HG03103 (cell line): ENCODE results near the gene CD38.
"Not testable (repeated sequence)": the region's sequence is repeated elsewhere in the genome, so short reads cannot be mapped to it uniquely, and the experiment has no call there.

ENCODE experiments used
- ATAC-seq: cut with Tn5 transposase; IDR thresholded peaks from one replicate; pipeline ENCODE4 v1.9.1; 2021; ENCODE audit warnings: low read depth; ENCODE audit not compliant: unreplicated experiment

CD38 gene

DNA sequence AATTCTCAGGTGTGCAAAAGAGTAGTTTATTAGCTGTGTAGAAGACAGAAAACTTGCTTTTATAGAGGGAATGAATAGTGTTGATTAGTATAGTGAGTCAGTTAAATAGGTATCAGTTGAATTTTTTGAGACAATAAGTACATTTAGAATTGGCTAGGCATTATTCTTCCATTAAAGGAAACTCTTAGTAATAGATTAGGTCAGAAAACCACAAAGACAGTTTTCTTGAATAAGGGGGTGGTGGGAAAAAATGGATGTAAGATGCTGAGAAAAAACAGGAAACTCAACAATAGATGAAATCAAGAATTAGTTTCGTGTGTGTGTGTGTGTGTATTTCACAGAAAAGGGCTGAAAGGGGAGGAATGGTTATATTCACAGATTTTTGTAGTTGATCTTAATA is 16.8 kb downstream of the CD38 start:
- no peak for ATAC-seq

DNA sequence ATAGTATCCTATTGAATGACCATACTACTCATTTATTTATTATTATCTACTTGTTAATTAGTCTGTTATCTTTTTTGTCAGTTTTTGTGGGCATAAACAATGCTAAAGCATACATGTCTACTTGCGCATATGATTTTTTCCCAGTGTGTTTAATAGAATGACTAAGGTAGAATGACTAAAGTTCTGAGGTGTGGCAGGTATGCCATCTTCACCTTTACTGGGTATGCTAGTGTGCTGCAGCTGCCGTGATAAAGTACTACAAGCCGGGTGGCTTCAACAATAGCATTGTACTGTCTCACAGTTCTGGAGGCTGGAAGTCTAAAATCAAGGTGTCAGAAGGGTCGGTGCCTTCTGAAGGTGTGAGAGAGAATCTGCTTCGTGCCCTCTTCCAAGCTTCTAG is 19.2 kb downstream of the CD38 start:
- no peak for ATAC-seq

DNA sequence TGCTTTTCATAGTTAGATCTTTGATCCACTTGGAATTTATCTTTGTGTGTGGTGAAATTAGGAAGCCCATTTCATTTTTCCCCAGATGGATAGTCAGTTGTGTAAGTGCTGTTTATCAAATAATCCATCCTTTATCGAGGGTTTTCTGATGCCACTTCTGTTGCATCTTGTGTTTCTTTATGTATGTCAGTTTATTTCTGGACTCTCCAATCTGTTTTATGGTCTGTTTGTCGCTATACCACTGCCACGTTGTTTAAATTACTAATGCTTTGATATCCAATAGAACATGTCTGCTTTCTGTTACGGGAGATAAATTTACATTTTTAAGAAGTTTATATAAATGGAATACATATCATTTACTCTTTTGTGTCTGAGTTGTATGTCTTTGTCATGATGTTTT is 21.0 kb downstream of the CD38 start:
- ATAC-seq, result no peak

DNA sequence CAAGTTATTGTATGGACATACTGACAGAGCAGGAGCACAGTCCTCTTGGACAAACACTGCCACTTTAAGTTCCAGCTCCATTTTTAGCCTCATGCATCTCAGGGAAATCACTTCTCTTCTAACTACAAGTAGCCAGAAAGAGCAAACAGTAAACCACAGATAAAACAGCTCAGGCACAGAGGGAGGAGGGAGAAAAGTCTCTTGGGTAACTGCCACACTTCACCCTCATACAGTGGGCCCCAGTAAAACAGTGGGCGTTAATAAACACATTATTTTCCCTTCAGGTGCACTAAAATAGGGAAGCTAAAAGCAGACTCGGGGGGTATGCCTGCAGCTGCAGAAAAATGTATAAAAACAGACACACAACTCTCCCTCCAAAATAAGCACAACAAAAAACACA is 21.6 kb downstream of the CD38 start:
- no peak for ATAC-seq

DNA sequence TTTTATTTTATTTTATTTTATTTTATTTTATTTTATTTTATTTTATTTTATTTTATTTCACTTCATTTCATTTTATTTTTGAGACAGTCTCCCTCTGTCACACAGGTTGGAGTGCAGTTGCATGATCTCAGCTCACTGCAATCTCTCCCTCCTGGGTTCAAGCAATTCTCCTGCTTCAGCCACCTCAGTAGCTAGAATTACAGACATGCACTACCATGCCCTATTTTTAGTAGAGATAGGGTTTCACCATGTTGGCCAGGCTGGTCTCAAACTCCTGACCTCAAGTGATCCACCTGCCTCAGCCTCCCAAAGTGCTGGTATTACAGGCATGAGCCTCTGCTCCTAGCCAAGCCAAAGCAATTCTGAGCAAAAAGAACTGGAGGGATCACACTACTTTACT is 24.4 kb downstream of the CD38 start:
- ATAC-seq, result not testable (repeated sequence)

DNA sequence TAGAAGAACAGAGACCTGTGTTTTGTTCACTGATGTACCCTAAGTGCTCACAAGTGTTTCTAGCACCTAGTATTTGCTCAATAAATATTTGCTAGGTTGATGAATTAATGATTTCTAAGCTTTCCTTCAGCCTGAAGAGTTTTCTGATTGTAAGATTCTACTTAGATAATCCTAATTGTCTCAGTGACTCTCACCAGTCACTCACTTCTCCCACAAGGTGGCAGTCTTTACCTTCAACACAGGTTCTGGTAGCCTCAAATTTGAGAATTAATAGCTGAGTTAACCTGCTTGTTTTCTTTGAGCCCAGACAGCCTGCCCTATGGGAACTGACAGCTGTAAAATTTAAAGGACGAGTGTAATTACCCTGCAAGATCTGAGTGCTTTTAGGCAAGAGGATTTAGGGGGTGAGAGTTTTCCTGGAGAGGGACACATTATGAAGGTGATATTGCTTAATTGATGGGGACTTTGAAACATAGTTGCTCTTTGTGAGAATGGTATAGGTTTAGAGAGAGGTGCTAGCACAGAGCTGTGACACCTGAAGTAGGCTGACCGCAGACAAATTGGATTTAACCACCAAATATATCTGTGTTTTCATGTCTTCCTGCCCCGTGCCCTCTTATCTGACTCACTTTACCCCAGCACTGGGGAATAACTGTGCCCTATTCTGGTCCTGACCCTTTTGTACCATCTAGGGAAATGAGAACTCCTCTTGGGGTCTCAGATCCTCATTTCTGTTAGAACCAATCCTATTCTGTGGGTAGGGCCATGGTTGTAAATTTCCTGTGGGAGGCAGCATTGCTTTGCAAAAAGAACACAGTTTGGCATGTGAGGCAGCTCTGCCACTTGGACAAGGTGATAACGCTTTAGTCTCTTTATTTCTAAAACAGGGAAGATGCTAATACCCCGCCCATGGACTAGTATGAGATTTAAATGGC is 27.7 kb downstream of the CD38 start:
- peak; percentile 35 for ATAC-seq

DNA sequence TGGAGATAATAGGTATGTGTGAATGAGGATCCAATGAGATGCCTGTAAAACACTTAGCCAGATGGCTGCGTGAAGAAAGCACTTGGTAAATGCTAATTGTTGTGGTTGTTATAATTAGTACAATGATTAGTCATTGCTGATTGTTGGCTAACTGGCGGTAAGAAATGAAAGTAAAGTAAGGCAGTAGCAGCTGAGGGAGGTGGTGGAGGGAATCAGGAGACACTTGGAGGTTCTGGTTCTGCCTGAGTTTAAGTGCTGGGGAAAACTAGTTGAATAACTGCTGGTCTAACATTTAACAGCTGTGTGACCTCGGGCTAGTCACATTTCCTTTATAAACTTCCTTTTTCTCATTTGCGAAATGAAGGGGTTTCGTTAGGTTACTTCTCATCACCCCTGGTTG is 30.9 kb downstream of the CD38 start:
- peak; percentile 51 for ATAC-seq

DNA sequence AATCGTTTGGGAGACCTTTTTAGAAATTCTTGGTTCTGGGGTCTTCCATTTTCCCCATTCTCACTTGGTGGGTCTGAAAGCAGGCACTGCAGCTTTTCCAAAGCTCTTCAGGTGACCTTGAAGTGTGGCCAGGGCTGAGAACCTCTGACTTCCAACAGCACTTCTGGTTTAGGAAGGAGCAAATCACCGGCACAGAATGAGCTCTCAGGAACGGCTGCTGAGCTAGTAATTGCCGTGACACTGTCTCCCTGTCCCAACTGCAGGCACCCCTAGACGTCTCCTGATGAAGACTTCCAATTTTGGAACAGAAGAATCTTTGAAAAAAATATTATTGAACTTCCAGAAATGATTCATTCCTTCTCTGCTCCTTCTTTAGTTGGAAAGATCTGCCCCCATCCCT is 31.3 kb downstream of the CD38 start:
- no peak for ATAC-seq

DNA sequence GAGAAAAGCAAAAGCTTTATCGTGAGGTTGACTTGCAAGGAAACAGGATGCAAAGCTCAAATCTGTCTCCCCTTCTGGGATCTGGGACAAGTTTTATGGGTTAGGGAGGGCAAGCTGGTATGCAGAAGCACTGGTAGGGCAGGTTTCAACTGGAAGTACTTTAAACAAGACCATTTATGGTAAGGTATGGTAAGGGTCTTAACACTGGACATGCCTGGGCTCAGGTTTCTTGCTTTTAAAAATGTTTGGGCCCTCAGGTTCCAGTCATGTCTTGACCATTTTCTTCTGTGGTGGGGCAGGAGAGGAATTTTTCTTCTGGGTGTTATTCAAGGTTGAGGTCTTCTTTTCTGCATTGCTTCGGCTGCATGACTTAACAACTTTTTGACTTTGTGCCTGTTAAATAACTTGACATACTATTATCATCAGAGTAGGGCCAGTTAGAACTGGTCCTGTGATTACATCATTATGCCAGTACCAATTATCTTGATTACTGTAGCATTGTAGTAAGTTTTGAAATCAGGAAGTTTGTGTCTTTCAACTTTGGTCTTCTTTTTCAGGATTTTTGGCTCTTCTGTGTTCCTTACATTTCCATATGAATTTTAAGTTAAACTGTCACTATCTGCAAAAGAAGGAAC is 33.7 kb downstream of the CD38 start:
- no peak for ATAC-seq

DNA sequence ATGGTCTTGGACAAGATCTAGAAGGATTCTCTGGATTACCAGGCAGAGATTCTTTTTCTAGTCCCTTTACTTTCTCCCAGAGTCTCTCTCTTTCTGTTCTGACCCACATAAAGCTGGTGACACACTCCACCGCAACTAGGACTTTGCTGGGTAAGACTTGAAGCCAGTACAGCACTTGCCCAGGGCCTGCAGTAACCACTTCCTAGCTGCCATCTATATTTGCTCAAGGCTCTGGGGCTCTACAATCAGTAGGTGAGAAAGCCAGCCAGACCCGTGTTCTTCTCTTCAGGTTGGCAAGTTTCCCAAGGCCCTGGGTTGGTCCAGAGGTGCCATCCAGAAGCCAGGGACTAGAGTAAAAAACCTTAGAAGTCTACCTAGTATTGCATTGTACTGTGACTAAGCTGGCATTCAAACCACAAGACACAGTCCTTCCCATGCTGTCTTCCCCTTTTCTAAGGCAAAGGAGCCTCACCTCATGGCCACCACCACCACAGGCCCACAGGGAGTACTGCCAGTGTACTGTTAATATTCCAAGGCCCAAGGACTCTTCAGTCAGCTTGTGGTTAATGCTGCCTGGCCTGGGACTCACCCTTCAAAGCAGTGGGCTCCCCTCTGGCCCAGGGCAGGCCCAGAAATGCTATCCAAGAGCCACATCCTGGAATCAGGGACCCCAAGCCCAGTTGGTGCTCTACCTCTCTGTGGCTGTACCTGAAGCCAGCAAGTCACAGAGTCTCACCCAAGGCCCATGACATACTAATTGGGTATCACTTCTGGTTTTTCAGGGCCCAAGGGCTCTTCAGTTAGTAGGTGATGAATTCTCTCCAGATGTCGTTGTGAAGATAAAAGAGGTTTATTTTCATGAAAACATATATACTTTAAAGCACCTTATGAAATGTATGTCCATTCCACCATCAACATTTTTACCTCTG is 54.7 kb downstream of the CD38 start:
- no peak for ATAC-seq

DNA sequence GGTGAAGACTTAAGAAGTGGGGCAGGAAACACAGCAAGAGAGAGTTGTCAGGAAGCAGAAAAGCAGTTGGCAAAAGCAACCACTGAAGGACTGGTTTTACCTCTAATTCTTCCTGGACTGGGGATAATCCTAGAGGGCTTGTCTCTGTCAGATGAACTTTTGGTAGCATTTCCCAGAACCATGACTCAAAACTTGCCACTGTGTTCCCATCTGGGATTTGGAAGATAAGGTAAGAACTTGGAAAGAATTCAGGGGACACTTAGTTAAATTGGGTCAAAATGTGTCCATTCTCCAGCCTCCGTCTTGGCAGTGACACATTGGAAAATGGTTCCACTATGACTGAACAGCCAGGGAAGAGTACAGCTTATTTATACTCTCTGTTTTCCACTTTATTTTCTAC is 55.7 kb downstream of the CD38 start:
- no peak for ATAC-seq

DNA sequence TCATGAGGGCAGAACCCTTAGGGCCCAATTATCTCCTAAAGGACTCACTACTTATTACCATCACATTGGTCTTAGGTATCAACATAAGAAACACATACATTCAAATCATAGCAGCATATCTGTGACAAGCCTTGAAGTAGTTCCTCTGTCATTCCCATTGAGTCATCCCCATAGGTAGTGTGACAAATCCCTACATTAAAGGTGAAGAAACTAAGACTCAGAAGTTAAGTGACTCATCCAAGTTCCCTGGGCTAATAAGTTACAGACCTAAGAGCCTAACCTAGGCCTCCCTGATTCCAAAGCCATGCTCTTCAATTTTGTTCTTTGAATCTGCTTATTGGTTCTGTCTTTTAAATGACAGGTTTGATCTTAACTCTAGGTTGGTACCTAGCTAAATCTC is 58.2 kb downstream of the CD38 start:
- no peak for ATAC-seq

DNA sequence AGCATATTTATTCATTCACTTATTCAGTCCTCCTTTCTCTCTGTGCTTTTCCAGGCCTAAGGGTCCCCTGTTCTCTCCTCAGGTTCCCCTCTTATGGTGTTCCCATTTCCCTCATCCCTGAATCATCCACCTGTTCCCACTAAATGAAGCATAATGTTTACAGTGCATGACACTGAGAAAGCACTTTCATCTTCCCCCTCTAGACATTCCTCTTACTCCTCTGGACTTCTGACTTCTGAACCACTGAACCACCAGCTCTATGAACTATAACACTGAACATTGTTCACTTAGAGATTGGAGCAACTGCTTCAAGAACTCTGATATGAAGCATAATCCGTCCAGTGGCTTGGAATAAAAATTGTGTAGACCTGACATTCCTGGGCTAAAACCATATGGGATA is 59.5 kb downstream of the CD38 start:
- ATAC-seq, result no peak

DNA sequence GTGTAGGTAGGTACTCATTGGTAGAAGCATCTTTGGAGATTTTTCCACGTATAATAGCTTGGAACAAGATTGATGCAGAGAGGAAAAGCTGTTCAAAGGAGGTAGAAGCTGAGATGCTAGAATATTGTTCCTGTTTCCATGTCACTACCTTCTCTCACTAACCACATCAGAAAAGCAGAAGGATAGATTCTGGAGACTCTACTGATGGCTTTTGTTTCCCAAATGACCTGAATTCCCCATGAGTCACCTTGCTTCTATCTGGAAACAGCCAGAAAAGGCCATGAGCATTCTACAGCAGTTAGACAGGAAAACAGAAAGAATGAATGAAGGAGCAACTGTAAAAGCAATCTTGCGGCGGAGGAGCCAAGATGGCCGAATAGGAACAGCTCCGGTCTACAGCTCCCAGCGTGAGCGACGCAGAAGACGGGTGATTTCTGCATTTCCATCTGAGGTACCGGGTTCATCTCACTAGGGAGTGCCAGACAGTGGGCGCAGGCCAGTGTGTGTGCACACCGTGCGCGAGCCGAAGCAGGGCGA is 63.1 kb downstream of the CD38 start:
- not testable (repeated sequence) for ATAC-seq

DNA sequence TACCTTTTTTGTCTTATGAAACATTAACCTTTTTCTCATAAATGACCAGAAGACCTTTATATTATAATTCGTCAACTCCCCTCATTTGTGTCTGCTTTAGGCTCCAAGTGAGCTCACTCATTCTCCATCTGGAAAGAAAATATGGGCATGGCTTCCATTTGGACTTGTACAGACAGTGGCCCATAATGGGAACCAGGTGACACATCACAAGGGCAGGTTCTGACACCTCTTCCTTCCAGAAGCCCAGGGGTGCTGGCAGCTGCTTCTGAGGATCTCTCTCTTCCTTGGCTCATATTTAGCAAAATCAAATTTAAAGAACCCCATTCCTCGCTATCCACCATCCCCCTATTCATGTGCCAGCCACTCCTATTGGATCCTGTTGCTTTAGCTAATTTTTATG is 69.6 kb downstream of the CD38 start:
- ATAC-seq, result no peak

DNA sequence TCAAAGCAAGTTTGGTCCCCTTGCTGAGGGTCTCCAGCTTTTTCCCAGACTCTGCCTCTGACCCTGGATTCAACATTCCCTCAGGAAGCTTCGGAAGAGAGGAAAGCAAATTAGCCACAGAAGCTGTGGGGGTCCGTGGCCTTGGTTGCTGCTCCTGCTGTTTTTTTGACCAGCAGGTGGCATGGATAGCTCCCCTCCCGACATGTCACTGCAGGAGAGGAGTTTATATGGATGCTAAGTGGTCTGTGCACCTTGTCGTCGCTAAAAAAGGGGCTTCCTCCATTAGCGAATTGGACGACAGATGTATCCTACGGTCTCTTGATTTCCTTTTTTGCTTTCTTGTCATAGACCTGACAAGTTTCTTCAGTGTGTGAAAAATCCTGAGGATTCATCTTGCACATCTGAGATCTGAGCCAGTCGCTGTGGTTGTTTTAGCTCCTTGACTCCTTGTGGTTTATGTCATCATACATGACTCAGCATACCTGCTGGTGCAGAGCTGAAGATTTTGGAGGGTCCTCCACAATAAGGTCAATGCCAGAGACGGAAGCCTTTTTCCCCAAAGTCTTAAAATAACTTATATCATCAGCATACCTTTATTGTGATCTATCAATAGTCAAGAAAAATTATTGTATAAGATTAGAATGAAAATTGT is 70.2 kb downstream of the CD38 start:
- ATAC-seq, result no peak

DNA sequence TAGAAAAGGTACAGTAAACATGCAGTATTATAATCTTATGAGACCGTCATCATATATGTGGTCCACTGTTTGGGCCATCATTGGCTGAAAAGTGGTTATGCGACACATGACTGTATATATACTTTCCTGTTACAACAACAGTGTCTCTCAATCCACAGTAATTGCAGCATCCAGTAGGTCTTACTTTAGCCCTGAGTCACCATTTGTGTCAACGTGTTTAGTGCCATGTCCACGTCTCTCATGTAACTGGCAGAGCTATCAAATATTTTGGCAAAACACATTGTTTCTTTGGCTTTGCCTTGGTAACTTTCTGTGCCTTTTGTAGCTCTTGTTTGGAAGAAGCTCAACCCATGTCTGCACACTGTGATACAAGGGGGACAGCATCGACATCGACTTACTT is 73.8 kb downstream of the CD38 start:
- ATAC-seq, result no peak

DNA sequence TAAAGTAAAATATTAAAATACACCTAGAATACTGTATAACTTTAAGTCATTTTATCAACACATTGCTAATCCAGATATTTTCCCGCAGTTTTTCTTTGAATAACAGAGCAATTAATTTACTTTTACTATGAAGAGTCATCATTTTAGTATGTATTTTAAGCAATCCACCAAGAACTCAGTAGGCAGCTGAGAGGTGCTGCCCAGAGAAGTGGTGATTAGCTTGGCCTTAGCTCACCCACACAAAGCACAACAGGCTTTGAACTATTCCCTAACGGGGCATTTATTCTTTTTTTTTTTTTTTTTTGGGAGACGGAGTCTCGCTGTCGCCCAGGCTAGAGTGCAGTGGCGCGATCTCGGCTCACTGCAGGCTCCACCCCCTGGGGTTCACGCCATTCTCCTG is 74.4 kb downstream of the CD38 start:
- no peak for ATAC-seq

DNA sequence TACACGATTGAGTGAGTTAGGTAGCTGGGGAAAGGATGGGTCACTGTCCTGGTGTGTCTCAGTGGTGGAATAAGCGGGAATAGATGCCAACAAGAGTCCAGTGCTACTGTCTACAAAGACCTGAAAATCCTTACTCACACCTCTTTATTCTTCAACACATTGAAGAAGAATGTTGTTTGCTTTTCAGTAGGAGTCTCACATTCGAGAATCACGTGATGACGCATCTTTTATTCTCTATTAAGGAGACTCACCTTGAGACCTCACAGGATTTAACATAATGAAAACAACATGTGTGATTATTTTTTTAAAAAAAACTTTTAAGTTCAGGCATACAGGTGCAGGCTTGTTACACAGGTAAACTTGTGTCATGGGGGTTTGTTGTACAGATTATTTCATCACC is 75.2 kb downstream of the CD38 start:
- no peak for ATAC-seq

DNA sequence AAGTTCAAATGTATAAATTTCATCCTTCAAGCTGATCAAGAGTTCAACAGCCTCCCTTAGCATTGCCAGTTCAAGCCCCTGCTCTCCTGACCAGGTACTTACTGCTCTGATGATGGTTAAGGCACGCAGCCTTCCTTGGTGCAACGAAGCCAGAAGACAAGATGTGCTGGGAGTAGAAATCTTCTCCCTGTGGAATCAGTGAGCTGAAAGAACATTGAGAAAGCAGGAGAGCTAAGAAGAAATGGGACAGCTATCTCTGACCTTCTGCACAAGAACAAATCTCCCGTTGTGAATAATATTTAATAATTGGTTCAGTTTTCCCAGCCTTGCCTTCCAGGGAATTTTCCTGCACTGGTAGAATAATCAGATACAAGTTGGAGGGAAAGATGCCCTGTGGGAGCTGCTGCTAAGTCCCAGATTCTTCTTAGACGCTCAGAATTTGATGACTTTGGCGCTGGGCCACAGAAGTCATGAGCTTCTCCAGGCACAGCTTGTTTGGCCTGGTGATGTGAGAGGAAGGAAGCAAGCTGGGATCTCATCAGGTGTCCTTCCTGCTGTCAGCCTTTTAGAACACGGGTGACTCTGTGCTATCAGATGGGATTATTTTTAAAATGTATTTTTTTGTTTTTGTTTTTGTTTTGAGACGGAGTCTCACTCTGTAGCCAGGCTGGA is 77.8 kb downstream of the CD38 start:
- no peak for ATAC-seq
